SK-N-MC (cell line): ENCODE measurements around the gene SSTR3.

Experiments used
- EZH2 ChIP-seq: fragments of 200-600 bp; sonication (generic); IDR thresholded peaks from one replicate; pipeline ENCODE4 v1.6.1; 2017; ENCODE audit warnings: antibody characterized with exemption
- POLR2AphosphoS5 ChIP-seq: IDR thresholded peaks from 2 replicates; pipeline ENCODE4 v1.6.1; 2012; ENCODE audit warnings: mild to moderate bottlenecking, low read depth, low read length, borderline replicate concordance

DNA sequence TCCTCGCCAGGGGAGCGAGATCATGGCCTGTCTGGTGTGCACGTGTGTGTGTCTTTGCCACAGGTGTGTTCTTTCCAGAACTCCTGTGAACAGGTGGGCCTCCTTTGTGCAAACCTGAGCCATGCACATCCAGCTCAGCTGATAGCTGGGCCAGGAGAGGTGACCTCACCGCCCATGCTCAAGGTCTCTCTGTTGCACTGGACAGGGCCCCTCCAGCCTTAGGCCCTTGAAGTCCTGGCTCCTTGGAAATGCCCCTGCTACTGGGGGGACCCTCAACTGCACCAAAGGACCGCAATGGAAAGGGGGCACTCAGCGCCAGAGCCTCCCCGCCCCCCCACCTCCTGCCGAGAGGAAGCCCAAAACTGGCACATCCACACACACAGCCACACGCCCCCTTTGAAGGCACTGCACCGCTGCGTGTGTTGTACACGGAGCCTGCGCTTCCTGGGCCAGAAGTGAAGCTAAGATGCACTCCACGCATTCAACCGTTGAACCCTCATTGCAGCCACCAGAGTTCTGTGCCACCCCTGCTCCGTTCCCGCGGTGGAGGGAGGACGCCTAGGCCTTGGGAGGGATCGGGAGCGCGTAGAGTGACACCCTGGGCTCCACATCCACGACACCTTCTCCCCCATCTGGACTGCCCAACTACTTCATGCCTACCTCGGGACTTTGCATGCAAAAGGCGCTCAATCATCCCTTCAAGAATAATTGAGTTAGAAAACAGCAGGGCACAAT lies 46.2 kb downstream of the SSTR3 start:
- TF ChIP-seq EZH2 = no peak
- no peak for TF ChIP-seq POLR2AphosphoS5
